ENCODE data around the gene FSD1.

DNA sequence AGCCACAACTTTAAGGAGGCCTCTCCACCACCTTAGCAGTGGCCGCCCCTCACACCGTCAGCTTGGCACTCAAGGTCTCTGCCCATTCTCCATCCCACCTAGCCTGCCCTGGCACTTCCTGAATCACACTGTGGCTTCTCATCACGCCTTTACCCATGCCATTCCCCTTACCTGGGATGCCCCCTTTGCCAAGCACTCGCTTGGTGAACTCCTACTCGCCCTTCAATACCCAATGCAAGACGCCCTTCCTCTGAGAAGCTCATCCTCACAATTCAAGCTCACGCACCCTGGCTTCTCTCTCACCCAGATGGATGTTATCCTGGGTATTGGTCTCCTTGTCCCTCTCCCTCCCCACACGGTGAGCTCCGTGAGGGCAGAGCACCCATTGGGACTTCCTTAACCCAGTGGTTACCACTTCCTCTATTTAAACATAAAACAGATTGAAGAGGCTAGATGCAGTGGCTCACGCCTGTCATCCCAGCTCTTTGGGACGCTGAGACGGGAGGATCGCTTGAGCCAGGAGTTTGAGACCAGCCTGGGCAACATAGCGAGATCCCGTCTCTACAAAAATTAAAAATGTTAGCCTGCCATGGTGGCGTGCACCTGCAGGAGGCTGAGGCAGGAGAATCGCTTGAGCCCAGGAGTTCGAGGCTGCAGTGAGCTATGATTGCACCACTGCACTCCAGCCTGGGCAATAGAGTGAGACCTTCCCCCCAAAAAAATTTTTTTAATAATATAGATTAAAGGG lies 38.0 kb upstream of the FSD1 start:
- TF ChIP-seq, protein P1, sequence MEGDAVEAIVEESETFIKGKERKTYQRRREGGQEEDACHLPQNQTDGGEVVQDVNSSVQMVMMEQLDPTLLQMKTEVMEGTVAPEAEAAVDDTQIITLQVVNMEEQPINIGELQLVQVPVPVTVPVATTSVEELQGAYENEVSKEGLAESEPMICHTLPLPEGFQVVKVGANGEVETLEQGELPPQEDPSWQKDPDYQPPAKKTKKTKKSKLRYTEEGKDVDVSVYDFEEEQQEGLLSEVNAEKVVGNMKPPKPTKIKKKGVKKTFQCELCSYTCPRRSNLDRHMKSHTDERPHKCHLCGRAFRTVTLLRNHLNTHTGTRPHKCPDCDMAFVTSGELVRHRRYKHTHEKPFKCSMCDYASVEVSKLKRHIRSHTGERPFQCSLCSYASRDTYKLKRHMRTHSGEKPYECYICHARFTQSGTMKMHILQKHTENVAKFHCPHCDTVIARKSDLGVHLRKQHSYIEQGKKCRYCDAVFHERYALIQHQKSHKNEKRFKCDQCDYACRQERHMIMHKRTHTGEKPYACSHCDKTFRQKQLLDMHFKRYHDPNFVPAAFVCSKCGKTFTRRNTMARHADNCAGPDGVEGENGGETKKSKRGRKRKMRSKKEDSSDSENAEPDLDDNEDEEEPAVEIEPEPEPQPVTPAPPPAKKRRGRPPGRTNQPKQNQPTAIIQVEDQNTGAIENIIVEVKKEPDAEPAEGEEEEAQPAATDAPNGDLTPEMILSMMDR (IDR thresholded peaks at IDR 0.05), result no peak
- TF ChIP-seq EZH2phosphoT487 (IDR thresholded peaks at IDR 0.05) (no peak), EZH2 (IDR thresholded peaks at IDR 0.05) (no peak)
